ENCODE measurements around the gene ABHD12.

GRCh38 chr20:25353747-25354705 is 36.6 kb downstream of the ABHD12 start:
- TF ChIP-seq CTCF (conservative IDR thresholded peaks at IDR 0.05 in 1 of 2, IDR thresholded peaks at IDR 0.05 in 1 of 2; ENCODE audit: low read depth in 1 of 2, low read length in 2 of 2) (no peak), EZH2 (IDR thresholded peaks at IDR 0.05; ENCODE audit: low read length, missing control alignments) (no peak)
